Esophagus muscularis mucosa (tissue), 3 donors: ENCODE data around the gene DLK1.

Experiments used
- POLR2A ChIP-seq: fragments of 450-650 bp; IDR thresholded peaks from one replicate; pipeline ENCODE4 v1.6.1; 2017; ENCODE audit warnings: antibody characterized with exemption, moderate library complexity, mild to moderate bottlenecking, low read depth
- TF ChIP-seq, protein P1 (sequence below), 3 experiments: fragments of 200-600 bp in 2 of 3; fragments of 450-650 bp in 1 of 3; sonication (generic) in 2 of 3; IDR thresholded peaks; one replicate each; pipeline ENCODE4 v1.5.1; 2017 to 2019; ENCODE audit warnings: antibody characterized with exemption in 3 of 3, mild to moderate bottlenecking in 2 of 3, moderate library complexity in 1 of 3

DNA sequence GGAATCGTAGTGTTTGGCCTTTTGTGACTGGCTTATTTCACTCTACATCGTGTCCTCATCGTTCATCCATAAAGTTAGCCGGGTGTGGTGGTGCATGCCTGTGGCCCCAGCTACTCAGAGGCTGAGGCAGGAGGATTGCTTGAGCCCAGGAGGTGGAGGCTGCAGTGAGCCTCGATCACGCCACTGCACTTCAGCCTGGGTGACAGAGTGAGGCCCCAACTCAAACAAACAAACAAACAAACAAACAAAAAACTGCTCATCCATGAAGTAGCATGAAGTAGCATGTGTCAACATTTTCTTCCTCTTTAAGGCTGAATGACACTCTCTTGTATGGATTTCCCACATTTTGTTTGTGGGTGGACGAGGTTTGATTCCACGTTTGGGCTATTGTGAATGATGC, 55.3 kb downstream of the DLK1 start:
- TF ChIP-seq, protein P1, sequence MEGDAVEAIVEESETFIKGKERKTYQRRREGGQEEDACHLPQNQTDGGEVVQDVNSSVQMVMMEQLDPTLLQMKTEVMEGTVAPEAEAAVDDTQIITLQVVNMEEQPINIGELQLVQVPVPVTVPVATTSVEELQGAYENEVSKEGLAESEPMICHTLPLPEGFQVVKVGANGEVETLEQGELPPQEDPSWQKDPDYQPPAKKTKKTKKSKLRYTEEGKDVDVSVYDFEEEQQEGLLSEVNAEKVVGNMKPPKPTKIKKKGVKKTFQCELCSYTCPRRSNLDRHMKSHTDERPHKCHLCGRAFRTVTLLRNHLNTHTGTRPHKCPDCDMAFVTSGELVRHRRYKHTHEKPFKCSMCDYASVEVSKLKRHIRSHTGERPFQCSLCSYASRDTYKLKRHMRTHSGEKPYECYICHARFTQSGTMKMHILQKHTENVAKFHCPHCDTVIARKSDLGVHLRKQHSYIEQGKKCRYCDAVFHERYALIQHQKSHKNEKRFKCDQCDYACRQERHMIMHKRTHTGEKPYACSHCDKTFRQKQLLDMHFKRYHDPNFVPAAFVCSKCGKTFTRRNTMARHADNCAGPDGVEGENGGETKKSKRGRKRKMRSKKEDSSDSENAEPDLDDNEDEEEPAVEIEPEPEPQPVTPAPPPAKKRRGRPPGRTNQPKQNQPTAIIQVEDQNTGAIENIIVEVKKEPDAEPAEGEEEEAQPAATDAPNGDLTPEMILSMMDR (IDR thresholded peaks at IDR 0.05), result no peak
- TF ChIP-seq POLR2A, result no peak
